ENCODE measurements around the gene SND1. TPM values are rescaled to one million over a fixed set of nuclear protein-coding genes. Genes with fewer than 3 reads are reported as not detected.

The SND1 gene
- total RNA-seq, 4 donors from 2014 or later, result 70.8 to 141 (median 85.7) TPM

- TF ChIP-seq POLR2A (IDR thresholded peaks at IDR 0.05) (no peak), EP300 (IDR thresholded peaks at IDR 0.05) (no peak)
- TF ChIP-seq, protein P1, sequence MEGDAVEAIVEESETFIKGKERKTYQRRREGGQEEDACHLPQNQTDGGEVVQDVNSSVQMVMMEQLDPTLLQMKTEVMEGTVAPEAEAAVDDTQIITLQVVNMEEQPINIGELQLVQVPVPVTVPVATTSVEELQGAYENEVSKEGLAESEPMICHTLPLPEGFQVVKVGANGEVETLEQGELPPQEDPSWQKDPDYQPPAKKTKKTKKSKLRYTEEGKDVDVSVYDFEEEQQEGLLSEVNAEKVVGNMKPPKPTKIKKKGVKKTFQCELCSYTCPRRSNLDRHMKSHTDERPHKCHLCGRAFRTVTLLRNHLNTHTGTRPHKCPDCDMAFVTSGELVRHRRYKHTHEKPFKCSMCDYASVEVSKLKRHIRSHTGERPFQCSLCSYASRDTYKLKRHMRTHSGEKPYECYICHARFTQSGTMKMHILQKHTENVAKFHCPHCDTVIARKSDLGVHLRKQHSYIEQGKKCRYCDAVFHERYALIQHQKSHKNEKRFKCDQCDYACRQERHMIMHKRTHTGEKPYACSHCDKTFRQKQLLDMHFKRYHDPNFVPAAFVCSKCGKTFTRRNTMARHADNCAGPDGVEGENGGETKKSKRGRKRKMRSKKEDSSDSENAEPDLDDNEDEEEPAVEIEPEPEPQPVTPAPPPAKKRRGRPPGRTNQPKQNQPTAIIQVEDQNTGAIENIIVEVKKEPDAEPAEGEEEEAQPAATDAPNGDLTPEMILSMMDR (IDR thresholded peaks at IDR 0.05), result no peak
- Histone ChIP-seq H3K4me3 (no peak within 1 kb of the TSS), H3K27ac (no peak within 1 kb of the TSS), H3K27me3 (peaks cover 0 to 61% of the 10 kb centered on the region in 2 donors), H3K9me3 (no peaks in the 10 kb centered on the region), H3K4me1 (peaks cover 0 to 12% (median 0%) of the 10 kb centered on the region in 4 donors), H3K36me3 (no peaks in the 10 kb centered on the region)
- 17 to 49% methylated on average over 1 to 2 of the region's 2 CpGs for WGBS, 2 donors
- DNase-seq (ENCODE audit: low spot score in 2 of 2), result no peak
Measured at GRCh38 chr7:127618042-127618441, 34.0 kb upstream of the SND1 start, which contains the start of gene PAX4. TSS of gene PAX4 (minus strand) at chr7:127618142. CDS start at chr7:127615928, 2,214 bp downstream.

DNA sequence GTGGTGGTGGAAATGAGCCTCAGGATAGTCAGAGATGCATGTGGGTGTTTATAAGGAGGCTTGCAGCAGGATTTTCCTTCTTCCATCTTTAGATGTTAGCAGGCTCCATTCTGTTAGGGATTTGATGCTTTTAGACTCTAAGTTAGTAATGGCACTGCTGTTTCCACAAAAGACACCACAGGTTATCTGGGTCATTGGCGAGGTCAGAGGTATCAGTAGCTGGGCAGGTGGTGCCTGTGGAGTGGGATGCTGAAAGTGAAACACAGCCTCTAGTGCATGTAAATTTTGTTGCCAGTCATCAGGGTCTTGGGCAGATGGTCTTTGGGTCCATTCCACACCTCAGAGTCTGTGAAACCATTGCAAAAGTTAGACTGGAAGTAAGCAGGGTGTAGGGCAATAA lies 33.2 kb upstream of the SND1 start:
- TF ChIP-seq, protein P1 (IDR thresholded peaks at IDR 0.05), result no peak

DNA sequence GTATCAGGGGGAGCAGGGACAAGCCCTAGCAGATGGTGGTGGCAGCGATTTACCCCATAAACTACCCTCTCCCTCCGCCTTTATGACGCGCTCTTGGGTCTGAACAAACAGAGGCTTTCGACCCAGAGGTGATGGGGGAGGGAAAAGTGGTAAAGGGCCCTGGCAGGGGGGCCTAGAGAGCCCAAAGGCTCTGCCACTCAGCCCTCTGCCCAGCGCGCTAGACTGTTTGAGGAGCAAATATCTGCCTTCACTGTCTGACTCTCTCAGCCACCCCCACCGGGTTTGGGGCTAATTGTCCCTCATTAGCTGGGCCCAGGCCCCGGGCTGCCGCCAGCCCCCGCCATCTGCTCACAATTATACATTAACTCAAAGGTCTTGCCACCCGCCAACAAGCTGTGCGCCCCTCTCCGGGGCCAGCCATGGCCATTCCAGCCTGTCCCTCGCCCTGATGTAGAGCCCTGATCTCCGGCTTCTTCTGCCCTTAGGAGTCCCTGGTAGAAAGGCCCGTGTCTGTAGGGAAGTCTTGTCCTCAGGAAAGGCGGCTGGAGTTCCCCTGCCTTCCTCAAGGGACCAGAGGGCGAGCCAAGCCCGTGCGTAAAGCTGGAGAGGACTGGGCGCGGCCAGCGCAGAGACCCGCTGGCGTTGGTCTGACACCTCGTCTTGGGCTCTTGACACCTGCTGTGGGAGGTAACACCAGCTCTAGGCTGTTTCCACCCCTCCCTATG lies 32.2 kb upstream of the SND1 start:
- H3K9me3 ChIP-seq, result no peaks in the 10 kb centered on the region
- 2 to 7% methylated on average over 25 to 27 of the region's 27 CpGs for WGBS, 2 donors
- TF ChIP-seq POLR2A (IDR thresholded peaks at IDR 0.05), result no peak
- TF ChIP-seq, protein P1 (IDR thresholded peaks at IDR 0.05), result no peak
- TF ChIP-seq EP300 (IDR thresholded peaks at IDR 0.05), result no peak
- H3K27me3 ChIP-seq, result peaks cover 0 to 52% of the 10 kb centered on the region in 2 donors
- no peaks in the 10 kb centered on the region for H3K36me3 ChIP-seq
- H3K4me1 ChIP-seq, result peaks cover 0 to 12% (median 0%) of the 10 kb centered on the region in 4 donors
- no peak overlapping the region for H3K27ac ChIP-seq
- DNase-seq (ENCODE audit: low spot score in 2 of 2), result no peak
- no peak overlapping the region for H3K4me3 ChIP-seq

More for the DNA sequence above, 33.2 kb upstream of the SND1 start:
- no peak overlapping the region for H3K4me3 ChIP-seq
- H3K27ac ChIP-seq, result no peak overlapping the region
- H3K9me3 ChIP-seq, result no peaks in the 10 kb centered on the region
- no peak for DNase-seq (ENCODE audit: low spot score in 2 of 2)
- H3K4me1 ChIP-seq, result peaks cover 0 to 12% (median 0%) of the 10 kb centered on the region in 4 donors
- peaks cover 0 to 59% of the 10 kb centered on the region in 2 donors for H3K27me3 ChIP-seq
- WGBS, 2 donors, result 47 to 79% methylated on average over 1 of the region's 1 CpG
- no peaks in the 10 kb centered on the region for H3K36me3 ChIP-seq

GRCh38 chr7:127620406-127621233 lies 31.4 kb upstream of the SND1 start:
- Histone ChIP-seq H3K36me3 (no peaks in the 10 kb centered on the region), H3K27me3 (peaks cover 0 to 47% of the 10 kb centered on the region in 2 donors), H3K27ac (no peak overlapping the region), H3K4me1 (peaks cover 0 to 12% (median 0%) of the 10 kb centered on the region in 4 donors), H3K9me3 (no peaks in the 10 kb centered on the region), H3K4me3 (no peak overlapping the region)
- 4 to 5% methylated on average over 24 of the region's 24 CpGs for whole genome bisulfite sequencing, 2 donors
- TF ChIP-seq EP300 (IDR thresholded peaks at IDR 0.05) (no peak), POLR2A (IDR thresholded peaks at IDR 0.05) (no peak)
- TF ChIP-seq, protein P1 (IDR thresholded peaks at IDR 0.05), result no peak
- no peak for DNase-seq (ENCODE audit: low spot score in 2 of 2)

DNA sequence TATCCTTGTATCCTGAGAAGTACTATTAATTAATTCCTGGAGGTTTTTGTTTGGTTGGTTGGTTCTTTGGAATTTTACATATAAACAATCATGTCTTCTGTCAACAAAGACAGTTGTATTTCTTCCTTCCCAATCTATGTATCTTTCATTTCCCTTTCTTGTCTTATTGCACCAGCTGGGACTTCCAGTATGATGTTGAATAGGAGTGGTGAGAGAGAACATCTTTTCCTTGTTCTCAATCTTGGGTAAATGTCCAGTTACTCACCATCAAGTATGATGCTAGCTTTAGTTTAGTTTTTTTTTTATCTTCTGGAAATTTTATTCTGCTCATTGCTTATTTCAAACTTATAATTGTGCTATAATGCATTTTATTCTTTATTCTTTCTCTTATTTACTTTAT lies 26.7 kb upstream of the SND1 start:
- Histone ChIP-seq H3K36me3 (no peaks in the 10 kb centered on the region), H3K27me3 (peaks cover 0 to 9% of the 10 kb centered on the region in 2 donors), H3K27ac (no peak overlapping the region), H3K4me3 (no peak overlapping the region), H3K9me3 (no peaks in the 10 kb centered on the region), H3K4me1 (peaks cover 0 to 7% (median 0%) of the 10 kb centered on the region in 4 donors)
- no peak for DNase-seq (ENCODE audit: low spot score in 2 of 2)
- TF ChIP-seq, protein P1 (IDR thresholded peaks at IDR 0.05), result no peak
- no peak for TF ChIP-seq EP300 (IDR thresholded peaks at IDR 0.05)
- TF ChIP-seq POLR2A (IDR thresholded peaks at IDR 0.05), result no peak
